VCaP (cell line): ENCODE data around the gene MSMB.
A peak's percentile ranks its signal among the peaks of the same experiment; 100 is the strongest.
"Not testable (repeated sequence)": the region's sequence is repeated elsewhere in the genome, so short reads cannot be mapped to it uniquely, and the experiment has no call there.

Source experiments
- H3K27ac ChIP-seq: fragments of 450-650 bp; 2 replicates; pipeline ENCODE4 v1.5.1; 2017
- TF ChIP-seq, protein P1 (sequence below): fragments of 450-650 bp; conservative IDR thresholded peaks from 2 replicates; pipeline ENCODE4 v1.5.1; 2017; ENCODE audit warnings: mild to moderate bottlenecking, moderate library complexity

The MSMB gene

DNA sequence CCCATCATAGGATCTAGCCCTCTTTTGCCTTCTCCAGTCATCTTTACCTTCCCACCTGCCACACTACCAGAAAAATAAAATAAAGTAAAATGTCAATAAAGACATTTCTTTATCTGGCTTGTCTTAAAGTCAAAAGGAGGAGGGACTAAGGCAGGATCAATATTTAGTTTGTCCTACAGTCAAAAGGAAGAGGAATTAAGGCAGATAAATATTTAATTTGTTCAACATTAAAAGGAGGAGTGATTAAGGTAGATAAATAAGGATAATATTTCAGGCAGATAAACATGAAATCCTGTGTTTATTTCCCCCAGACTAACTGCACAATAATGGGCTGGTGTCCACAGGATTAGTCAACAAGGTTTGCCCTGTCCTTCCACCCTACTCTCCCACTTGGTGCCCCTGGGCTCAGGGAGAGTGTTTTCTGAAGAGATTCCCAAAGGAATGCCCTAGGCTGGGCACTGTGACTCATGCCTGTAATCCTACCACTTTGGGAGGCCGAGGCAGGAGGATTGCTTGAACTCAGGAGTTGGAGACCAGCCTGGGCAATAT is 18.3 kb upstream of the MSMB start:
- peak overlapping the region; percentile 71 for H3K27ac ChIP-seq

DNA sequence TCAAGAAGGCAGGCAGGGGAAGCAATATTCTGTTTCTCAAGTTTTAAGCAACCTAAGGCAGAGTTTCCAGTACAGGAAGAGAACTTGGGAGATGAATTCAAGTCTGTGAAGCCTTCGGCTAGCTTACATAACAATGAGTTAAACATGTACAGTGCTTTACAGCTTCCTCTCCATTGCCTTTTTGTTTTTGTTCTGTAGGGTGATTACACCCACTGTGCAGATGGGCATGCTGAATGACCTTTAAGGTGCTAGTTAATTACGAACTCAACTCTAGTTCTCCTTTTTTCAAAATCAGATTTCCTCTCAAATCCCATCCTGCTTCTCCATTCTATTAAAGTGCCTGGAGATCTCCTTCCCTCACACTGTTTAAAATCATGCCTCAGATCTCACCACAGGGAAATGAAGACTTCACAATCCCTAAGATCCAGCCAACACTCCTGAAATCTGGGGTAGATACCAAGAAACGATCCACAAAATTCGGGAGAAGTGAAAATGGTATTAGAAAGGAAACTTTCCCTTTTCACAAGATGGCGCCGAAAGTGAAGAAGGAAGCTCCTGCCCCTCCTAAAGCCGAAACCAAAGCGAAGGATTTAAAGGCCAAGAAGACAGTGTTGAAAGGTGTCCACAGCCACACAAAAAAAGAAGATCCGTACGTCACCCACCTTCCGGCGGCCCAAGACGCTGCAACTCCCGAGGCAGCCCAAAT is 16.8 kb upstream of the MSMB start:
- peak overlapping the region; percentile 71; the same call in 1 of the 2 replicates for H3K27ac ChIP-seq
- TF ChIP-seq, protein P1, sequence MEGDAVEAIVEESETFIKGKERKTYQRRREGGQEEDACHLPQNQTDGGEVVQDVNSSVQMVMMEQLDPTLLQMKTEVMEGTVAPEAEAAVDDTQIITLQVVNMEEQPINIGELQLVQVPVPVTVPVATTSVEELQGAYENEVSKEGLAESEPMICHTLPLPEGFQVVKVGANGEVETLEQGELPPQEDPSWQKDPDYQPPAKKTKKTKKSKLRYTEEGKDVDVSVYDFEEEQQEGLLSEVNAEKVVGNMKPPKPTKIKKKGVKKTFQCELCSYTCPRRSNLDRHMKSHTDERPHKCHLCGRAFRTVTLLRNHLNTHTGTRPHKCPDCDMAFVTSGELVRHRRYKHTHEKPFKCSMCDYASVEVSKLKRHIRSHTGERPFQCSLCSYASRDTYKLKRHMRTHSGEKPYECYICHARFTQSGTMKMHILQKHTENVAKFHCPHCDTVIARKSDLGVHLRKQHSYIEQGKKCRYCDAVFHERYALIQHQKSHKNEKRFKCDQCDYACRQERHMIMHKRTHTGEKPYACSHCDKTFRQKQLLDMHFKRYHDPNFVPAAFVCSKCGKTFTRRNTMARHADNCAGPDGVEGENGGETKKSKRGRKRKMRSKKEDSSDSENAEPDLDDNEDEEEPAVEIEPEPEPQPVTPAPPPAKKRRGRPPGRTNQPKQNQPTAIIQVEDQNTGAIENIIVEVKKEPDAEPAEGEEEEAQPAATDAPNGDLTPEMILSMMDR, result no peak

More for the DNA sequence above, 18.3 kb upstream of the MSMB start:
- TF ChIP-seq, protein P1, result no peak

DNA sequence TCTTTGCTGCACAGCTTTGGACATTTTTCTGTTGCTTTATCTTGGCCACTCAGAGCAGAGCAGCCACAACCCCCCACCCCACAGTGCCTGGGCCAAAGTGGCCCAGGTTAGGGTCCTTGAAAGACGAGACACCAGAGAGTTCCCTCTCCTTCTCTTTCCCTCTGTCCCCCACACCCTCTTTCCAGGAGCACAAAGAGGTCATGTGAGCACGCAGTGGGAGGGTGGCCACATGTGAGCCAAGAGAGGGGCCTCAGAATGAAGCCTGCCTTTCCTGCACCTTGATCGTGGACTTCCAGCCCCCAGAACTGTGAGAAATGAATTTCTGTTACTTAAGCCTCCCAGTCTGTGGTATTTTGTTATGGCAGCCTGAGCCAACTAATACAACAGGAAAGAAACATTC is 14.6 kb upstream of the MSMB start:
- TF ChIP-seq, protein P1, result no peak
- no peak overlapping the region for H3K27ac ChIP-seq

DNA sequence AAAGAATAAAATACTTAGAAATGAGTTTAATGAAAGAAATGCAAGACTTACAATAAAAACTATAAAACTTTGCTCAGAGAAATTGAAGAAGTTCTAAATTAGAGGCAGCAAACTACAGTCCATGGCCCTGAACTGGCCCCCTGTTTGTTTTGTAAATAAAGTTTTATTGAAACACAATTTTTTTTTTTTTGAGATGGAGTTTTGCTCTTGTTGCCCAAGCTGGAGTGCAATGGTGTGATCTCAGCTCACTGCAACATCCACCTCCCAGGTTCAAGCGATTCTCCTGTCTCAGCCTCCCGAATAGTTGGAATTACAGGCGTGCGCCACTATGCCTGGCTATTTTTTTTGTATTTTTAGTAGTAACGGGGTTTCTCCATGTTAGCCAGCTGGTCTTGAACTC is 11.9 kb upstream of the MSMB start:
- H3K27ac ChIP-seq, result not testable (repeated sequence)

DNA sequence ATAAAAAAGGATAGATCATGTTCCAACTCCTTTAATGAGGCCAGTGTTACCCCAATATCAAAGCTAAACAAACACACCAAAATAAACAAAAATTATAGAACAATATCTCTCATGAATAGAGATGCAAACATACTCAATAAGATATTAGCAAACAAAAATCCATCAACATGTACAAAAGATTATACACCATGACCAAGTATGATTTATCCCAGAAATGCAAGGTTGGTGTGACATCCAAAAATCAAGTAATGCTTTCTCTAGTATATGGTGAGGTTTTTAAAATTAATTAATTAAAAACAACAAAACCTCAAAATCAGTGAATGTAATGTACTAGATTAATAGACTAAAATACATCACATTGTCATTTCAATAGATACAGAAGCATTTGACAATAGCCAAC is 11.0 kb upstream of the MSMB start:
- TF ChIP-seq, protein P1, result no peak
- no peak overlapping the region for H3K27ac ChIP-seq

DNA sequence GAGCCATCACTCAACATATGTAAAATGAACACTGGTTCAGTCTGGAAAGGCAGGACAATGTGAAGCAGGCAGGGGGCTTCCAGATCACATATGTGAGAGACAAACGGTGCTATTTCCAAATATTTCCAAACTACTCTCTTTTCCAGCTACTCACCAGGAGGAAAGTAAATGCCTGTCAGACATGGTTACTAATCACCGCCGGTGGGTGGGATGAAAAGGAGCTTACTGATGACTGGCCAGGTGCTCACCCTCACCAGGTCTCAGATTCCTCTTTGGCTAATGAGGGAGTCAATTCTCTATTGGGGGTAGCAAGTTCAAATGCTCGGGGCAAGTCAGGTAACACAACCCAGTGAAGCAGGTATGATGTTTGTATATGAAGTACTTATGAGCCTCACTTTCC is 9.7 kb upstream of the MSMB start:
- TF ChIP-seq, protein P1, result no peak
- no peak overlapping the region for H3K27ac ChIP-seq

DNA sequence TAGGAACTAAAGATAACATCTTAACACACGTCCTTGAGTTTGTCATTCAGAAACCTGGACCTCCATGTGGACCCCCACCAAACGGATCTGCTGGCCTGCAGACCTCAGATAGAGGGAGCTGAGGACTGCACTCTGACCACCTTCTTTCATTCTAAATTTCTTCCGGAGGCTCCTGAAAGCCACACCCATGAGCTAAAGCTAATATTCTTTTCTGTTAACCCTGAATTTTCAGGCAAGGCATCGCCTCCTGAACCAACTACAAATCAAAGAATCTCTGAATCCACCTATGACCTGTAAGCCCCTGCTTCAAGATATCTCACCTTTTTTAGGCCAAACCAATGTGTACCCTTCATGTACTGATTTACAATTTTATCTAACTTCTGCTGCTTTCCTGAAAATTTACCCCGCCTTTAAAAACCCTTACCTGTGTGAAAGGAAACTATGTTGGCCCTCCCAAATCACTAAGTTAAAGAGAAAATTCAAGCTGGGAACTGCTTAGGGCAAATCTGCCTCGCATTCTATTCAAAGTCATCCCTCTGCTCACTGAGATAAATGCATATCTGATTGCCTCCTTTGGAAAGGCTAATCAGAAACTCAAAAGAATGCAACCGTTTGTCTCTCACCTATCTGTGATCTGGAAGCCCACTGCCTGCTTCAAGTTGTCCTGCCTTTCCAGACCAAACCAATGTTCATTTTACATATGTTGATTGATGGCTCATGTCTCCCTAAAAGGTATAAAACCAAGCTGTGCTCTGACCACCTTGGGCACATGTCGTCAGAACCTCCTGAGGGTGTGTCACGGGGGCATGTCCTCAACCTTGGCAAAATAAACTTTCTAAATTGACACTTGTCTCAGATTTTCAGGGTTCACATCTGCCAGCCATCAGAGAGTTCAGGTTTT is 7.7 kb upstream of the MSMB start:
- H3K27ac ChIP-seq, result peak overlapping the region; percentile 92
- TF ChIP-seq, protein P1, result no peak
